ENCODE data around the gene CDK5RAP2.

Gene CDK5RAP2

GRCh38 chr9:120366644-120367019 lies 213.3 kb downstream of the CDK5RAP2 start:
- Histone ChIP-seq H3K18ac (ENCODE audit: low read length) (no peak overlapping the region), H2AK5ac (ENCODE audit: low read length) (no peak overlapping the region), H2BK12ac (ENCODE audit: low read length) (no peak overlapping the region), H3K27ac (ENCODE audit: low read depth, low read length) (peak overlapping the region; percentile 50), H2BK5ac (ENCODE audit: low read depth, low read length, poor library complexity) (peak overlapping the region; percentile 43), H3K79me1 (ENCODE audit: low read length) (no peaks in the 10 kb centered on the region), H4K91ac (ENCODE audit: low read depth, low read length) (no peak overlapping the region), H4K8ac (ENCODE audit: low read depth, low read length) (no peak overlapping the region), H3K4me1 (ENCODE audit: control insufficient read depth in 1 of 2, insufficient read depth in 2 of 2, low read length in 2 of 2) (peaks cover 9 to 10% of the 10 kb centered on the region in 2 experiments), H3K4ac (ENCODE audit: low read depth, low read length) (no peak overlapping the region), H3K79me2 (ENCODE audit: control insufficient read depth, insufficient read depth, low read length, poor library complexity) (no peaks in the 10 kb centered on the region), H2AFZ (ENCODE audit: insufficient read depth, low read length, poor library complexity) (no peak overlapping the region), H3K9ac (ENCODE audit: low read length) (no peak overlapping the region), H4K12ac (ENCODE audit: low read depth, low read length) (no peak overlapping the region), H3K14ac (ENCODE audit: low read length) (no peak overlapping the region), H3K4me3 (ENCODE audit: low read depth, low read length) (no peak overlapping the region), H3K23ac (ENCODE audit: low read length) (no peak overlapping the region), H3K27me3 (ENCODE audit: insufficient read depth, low read length) (no peaks in the 10 kb centered on the region), H3K36me3 (ENCODE audit: control insufficient read depth in 1 of 2, insufficient read depth in 2 of 2, low read length in 2 of 2) (no peaks in the 10 kb centered on the region), H3K4me2 (ENCODE audit: low read length) (peak overlapping the region; percentile 25), H2BK120ac (ENCODE audit: insufficient read depth, low read length, poor library complexity) (no peak overlapping the region), H3K9me3 (ENCODE audit: insufficient read depth, low read depth, low read length) (peaks cover 3% of the 10 kb centered on the region)
- no CpG with 5 or more reads among the region's 4 CpGs for WGBS (ENCODE audit: extremely low coverage, insufficient coverage, insufficient read length)
- peak; percentile 23 to 55 for DNase-seq

- Histone ChIP-seq H4K8ac (ENCODE audit: low read depth, low read length) (no peak overlapping the region), H3K4me2 (ENCODE audit: low read length) (no peak overlapping the region), H3K9me3 (ENCODE audit: insufficient read depth, low read depth, low read length) (peaks cover 2% of the 10 kb centered on the region), H2BK12ac (ENCODE audit: low read length) (no peak overlapping the region), H2BK120ac (ENCODE audit: insufficient read depth, low read length, poor library complexity) (no peak overlapping the region), H2BK5ac (ENCODE audit: low read depth, low read length, poor library complexity) (no peak overlapping the region), H2AK5ac (ENCODE audit: low read length) (no peak overlapping the region), H3K14ac (ENCODE audit: low read length) (no peak overlapping the region), H3K27me3 (ENCODE audit: insufficient read depth, low read length) (no peaks in the 10 kb centered on the region), H3K9ac (ENCODE audit: low read length) (no peak overlapping the region), H3K4me3 (ENCODE audit: low read depth, low read length) (no peak overlapping the region), H4K12ac (ENCODE audit: low read depth, low read length) (no peak overlapping the region), H3K79me2 (ENCODE audit: control insufficient read depth, insufficient read depth, low read length, poor library complexity) (no peaks in the 10 kb centered on the region), H3K23ac (ENCODE audit: low read length) (no peak overlapping the region), H4K91ac (ENCODE audit: low read depth, low read length) (no peak overlapping the region), H2AFZ (ENCODE audit: insufficient read depth, low read length, poor library complexity) (no peak overlapping the region), H3K27ac (ENCODE audit: low read depth, low read length) (no peak overlapping the region), H3K4me1 (ENCODE audit: control insufficient read depth in 1 of 2, insufficient read depth in 2 of 2, low read length in 2 of 2) (peaks cover 9 to 11% of the 10 kb centered on the region in 2 experiments), H3K4ac (ENCODE audit: low read depth, low read length) (no peak overlapping the region), H3K36me3 (ENCODE audit: control insufficient read depth in 1 of 2, insufficient read depth in 2 of 2, low read length in 2 of 2) (no peaks in the 10 kb centered on the region), H3K18ac (ENCODE audit: low read length) (no peak overlapping the region), H3K79me1 (ENCODE audit: low read length) (no peaks in the 10 kb centered on the region)
- no peak for DNase-seq
- no CpG with 5 or more reads among the region's 1 CpG for WGBS (ENCODE audit: extremely low coverage, insufficient coverage, insufficient read length)
These were observed 214.6 kb downstream of the CDK5RAP2 start for GRCh38 chr9:120365386-120365785.

- no peak overlapping the region for H4K91ac ChIP-seq (ENCODE audit: low read depth, low read length)
- H3K36me3 ChIP-seq (ENCODE audit: control insufficient read depth in 1 of 2, insufficient read depth in 2 of 2, low read length in 2 of 2) = no peaks in the 10 kb centered on the region
- no peak overlapping the region for H2AK5ac ChIP-seq (ENCODE audit: low read length)
- no peak overlapping the region for H2BK5ac ChIP-seq (ENCODE audit: low read depth, low read length, poor library complexity)
- H2AFZ ChIP-seq (ENCODE audit: insufficient read depth, low read length, poor library complexity) = no peak overlapping the region
- H3K27ac ChIP-seq (ENCODE audit: low read depth, low read length) = no peak overlapping the region
- no peaks in the 10 kb centered on the region for H3K79me2 ChIP-seq (ENCODE audit: control insufficient read depth, insufficient read depth, low read length, poor library complexity)
- WGBS (ENCODE audit: extremely low coverage, insufficient coverage, insufficient read length) = no CpG with 5 or more reads among the region's 2 CpGs
- no peak overlapping the region for H3K4me3 ChIP-seq (ENCODE audit: low read depth, low read length)
- peaks cover 9 to 14% of the 10 kb centered on the region in 2 experiments for H3K4me1 ChIP-seq (ENCODE audit: control insufficient read depth in 1 of 2, insufficient read depth in 2 of 2, low read length in 2 of 2)
- H2BK12ac ChIP-seq (ENCODE audit: low read length) = no peak overlapping the region
- H2BK120ac ChIP-seq (ENCODE audit: insufficient read depth, low read length, poor library complexity) = no peak overlapping the region
- no peak overlapping the region for H4K12ac ChIP-seq (ENCODE audit: low read depth, low read length)
- no peaks in the 10 kb centered on the region for H3K27me3 ChIP-seq (ENCODE audit: insufficient read depth, low read length)
- H3K18ac ChIP-seq (ENCODE audit: low read length) = no peak overlapping the region
- no peak overlapping the region for H3K4me2 ChIP-seq (ENCODE audit: low read length)
- H3K23ac ChIP-seq (ENCODE audit: low read length) = no peak overlapping the region
- no peaks in the 10 kb centered on the region for H3K79me1 ChIP-seq (ENCODE audit: low read length)
- no peaks in the 10 kb centered on the region for H3K9me3 ChIP-seq (ENCODE audit: insufficient read depth, low read depth, low read length)
- no peak overlapping the region for H4K8ac ChIP-seq (ENCODE audit: low read depth, low read length)
- H3K4ac ChIP-seq (ENCODE audit: low read depth, low read length) = no peak overlapping the region
- H3K14ac ChIP-seq (ENCODE audit: low read length) = no peak overlapping the region
- no peak overlapping the region for H3K9ac ChIP-seq (ENCODE audit: low read length)
- DNase-seq = no peak
These were observed 216.3 kb downstream of the CDK5RAP2 start for GRCh38 chr9:120363697-120364096.

GRCh38 chr9:120362446-120362845 lies 217.5 kb downstream of the CDK5RAP2 start:
- Histone ChIP-seq H3K9ac (ENCODE audit: low read length) (no peak overlapping the region), H2BK120ac (ENCODE audit: insufficient read depth, low read length, poor library complexity) (no peak overlapping the region), H3K27ac (ENCODE audit: low read depth, low read length) (no peak overlapping the region), H3K4me2 (ENCODE audit: low read length) (no peak overlapping the region), H3K36me3 (ENCODE audit: control insufficient read depth in 1 of 2, insufficient read depth in 2 of 2, low read length in 2 of 2) (no peaks in the 10 kb centered on the region), H4K12ac (ENCODE audit: low read depth, low read length) (no peak overlapping the region), H4K91ac (ENCODE audit: low read depth, low read length) (no peak overlapping the region), H3K79me1 (ENCODE audit: low read length) (no peaks in the 10 kb centered on the region), H2BK5ac (ENCODE audit: low read depth, low read length, poor library complexity) (no peak overlapping the region), H3K27me3 (ENCODE audit: insufficient read depth, low read length) (no peaks in the 10 kb centered on the region), H4K8ac (ENCODE audit: low read depth, low read length) (no peak overlapping the region), H3K4me3 (ENCODE audit: low read depth, low read length) (no peak overlapping the region), H3K4ac (ENCODE audit: low read depth, low read length) (no peak overlapping the region), H3K4me1 (ENCODE audit: control insufficient read depth in 1 of 2, insufficient read depth in 2 of 2, low read length in 2 of 2) (peaks cover 9 to 14% of the 10 kb centered on the region in 2 experiments), H2BK12ac (ENCODE audit: low read length) (no peak overlapping the region), H3K79me2 (ENCODE audit: control insufficient read depth, insufficient read depth, low read length, poor library complexity) (no peaks in the 10 kb centered on the region), H3K9me3 (ENCODE audit: insufficient read depth, low read depth, low read length) (no peaks in the 10 kb centered on the region), H3K23ac (ENCODE audit: low read length) (no peak overlapping the region), H3K18ac (ENCODE audit: low read length) (no peak overlapping the region), H2AFZ (ENCODE audit: insufficient read depth, low read length, poor library complexity) (no peak overlapping the region), H2AK5ac (ENCODE audit: low read length) (no peak overlapping the region), H3K14ac (ENCODE audit: low read length) (no peak overlapping the region)
- DNase-seq = no peak
- WGBS (ENCODE audit: extremely low coverage, insufficient coverage, insufficient read length) = no CpG with 5 or more reads among the region's 3 CpGs
